ENCODE results near the gene GMCL1.

GRCh38 chr2:69789772-69790600 is 39.5 kb upstream of the GMCL1 start:
- TF ChIP-seq, protein P1, sequence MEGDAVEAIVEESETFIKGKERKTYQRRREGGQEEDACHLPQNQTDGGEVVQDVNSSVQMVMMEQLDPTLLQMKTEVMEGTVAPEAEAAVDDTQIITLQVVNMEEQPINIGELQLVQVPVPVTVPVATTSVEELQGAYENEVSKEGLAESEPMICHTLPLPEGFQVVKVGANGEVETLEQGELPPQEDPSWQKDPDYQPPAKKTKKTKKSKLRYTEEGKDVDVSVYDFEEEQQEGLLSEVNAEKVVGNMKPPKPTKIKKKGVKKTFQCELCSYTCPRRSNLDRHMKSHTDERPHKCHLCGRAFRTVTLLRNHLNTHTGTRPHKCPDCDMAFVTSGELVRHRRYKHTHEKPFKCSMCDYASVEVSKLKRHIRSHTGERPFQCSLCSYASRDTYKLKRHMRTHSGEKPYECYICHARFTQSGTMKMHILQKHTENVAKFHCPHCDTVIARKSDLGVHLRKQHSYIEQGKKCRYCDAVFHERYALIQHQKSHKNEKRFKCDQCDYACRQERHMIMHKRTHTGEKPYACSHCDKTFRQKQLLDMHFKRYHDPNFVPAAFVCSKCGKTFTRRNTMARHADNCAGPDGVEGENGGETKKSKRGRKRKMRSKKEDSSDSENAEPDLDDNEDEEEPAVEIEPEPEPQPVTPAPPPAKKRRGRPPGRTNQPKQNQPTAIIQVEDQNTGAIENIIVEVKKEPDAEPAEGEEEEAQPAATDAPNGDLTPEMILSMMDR (conservative IDR thresholded peaks at IDR 0.05), result no peak
- TF ChIP-seq EZH2 (IDR thresholded peaks at IDR 0.05; ENCODE audit: low read depth), result no peak

All from PC-9 (cell line).